RWPE2 (cell line): ENCODE data around the gene SERINC1.

Experiments
- ATAC-seq: fragments of 200-7000 bp; cut with Tn5 transposase; 3 replicates; pipeline ENCODE4 v1.9.1; 2021; ENCODE audit warnings: low read depth
- DNase-seq: peaks from one replicate; pipeline ENCODE4 v3.0.0-alpha.2; 2020; ENCODE audit warnings: low spot score
- H3K27ac ChIP-seq: fragments of 450-650 bp; 2 replicates; pipeline ENCODE4 v1.5.1; 2017; ENCODE audit warnings: mild to moderate bottlenecking; ENCODE audit not compliant: poor library complexity, severe bottlenecking
- H3K27me3 ChIP-seq: fragments of 250-450 bp; sonication (Bioruptor Pico); 2 replicates; pipeline ENCODE4 v1.5.1; 2021; ENCODE audit warnings: mild to moderate bottlenecking, moderate library complexity; ENCODE audit not compliant: insufficient read depth, poor library complexity, severe bottlenecking
- H3K36me3 ChIP-seq: fragments of 250-450 bp; sonication (Bioruptor Pico); 2 replicates; pipeline ENCODE4 v1.5.1; 2020; ENCODE audit warnings: low read depth, mild to moderate bottlenecking, moderate library complexity
- H3K4me1 ChIP-seq: fragments of 250-450 bp; sonication (Bioruptor Pico); 2 replicates; pipeline ENCODE4 v1.5.1; 2021; ENCODE audit warnings: mild to moderate bottlenecking, moderate library complexity; ENCODE audit not compliant: insufficient read depth, poor library complexity, severe bottlenecking
- H3K4me3 ChIP-seq: fragments of 250-450 bp; sonication (Bioruptor Pico); 2 replicates; pipeline ENCODE4 v1.5.1; 2021; ENCODE audit warnings: mild to moderate bottlenecking, moderate library complexity; ENCODE audit not compliant: severe bottlenecking
- H3K9me3 ChIP-seq: fragments of 250-450 bp; sonication (Bioruptor Pico); 2 replicates; pipeline ENCODE4 v1.5.1; 2021; ENCODE audit warnings: mild to moderate bottlenecking, moderate library complexity; ENCODE audit not compliant: severe bottlenecking
- TF ChIP-seq, protein P1 (sequence below): fragments of 450-650 bp; IDR thresholded peaks from one replicate; pipeline ENCODE4 v1.5.1; 2017; ENCODE audit warnings: mild to moderate bottlenecking, moderate library complexity; ENCODE audit not compliant: poor library complexity, severe bottlenecking

SERINC1 gene

GRCh38 chr6:122416825-122417224 lies 54.8 kb downstream of the SERINC1 start:
- H3K36me3 ChIP-seq = peaks cover 82% of the 10 kb centered on the region
- no peaks in the 10 kb centered on the region for H3K27me3 ChIP-seq
- H3K9me3 ChIP-seq = no peaks in the 10 kb centered on the region
- no peak overlapping the region for H3K4me3 ChIP-seq
- H3K4me1 ChIP-seq = no peaks in the 10 kb centered on the region
- TF ChIP-seq, protein P1, sequence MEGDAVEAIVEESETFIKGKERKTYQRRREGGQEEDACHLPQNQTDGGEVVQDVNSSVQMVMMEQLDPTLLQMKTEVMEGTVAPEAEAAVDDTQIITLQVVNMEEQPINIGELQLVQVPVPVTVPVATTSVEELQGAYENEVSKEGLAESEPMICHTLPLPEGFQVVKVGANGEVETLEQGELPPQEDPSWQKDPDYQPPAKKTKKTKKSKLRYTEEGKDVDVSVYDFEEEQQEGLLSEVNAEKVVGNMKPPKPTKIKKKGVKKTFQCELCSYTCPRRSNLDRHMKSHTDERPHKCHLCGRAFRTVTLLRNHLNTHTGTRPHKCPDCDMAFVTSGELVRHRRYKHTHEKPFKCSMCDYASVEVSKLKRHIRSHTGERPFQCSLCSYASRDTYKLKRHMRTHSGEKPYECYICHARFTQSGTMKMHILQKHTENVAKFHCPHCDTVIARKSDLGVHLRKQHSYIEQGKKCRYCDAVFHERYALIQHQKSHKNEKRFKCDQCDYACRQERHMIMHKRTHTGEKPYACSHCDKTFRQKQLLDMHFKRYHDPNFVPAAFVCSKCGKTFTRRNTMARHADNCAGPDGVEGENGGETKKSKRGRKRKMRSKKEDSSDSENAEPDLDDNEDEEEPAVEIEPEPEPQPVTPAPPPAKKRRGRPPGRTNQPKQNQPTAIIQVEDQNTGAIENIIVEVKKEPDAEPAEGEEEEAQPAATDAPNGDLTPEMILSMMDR = no peak
- ATAC-seq (no peak), DNase-seq (no peak)
- H3K27ac ChIP-seq = no peak overlapping the region

GRCh38 chr6:122412001-122412400 lies 59.6 kb downstream of the SERINC1 start:
- no peak for DNase-seq
- Histone ChIP-seq H3K27ac (no peak overlapping the region), H3K27me3 (no peaks in the 10 kb centered on the region), H3K36me3 (peaks cover 40% of the 10 kb centered on the region), H3K9me3 (no peaks in the 10 kb centered on the region), H3K4me1 (peaks cover 9% of the 10 kb centered on the region), H3K4me3 (no peak overlapping the region)
- TF ChIP-seq, protein P1 = no peak
- ATAC-seq = no peak

GRCh38 chr6:122408702-122409458 lies 62.7 kb downstream of the SERINC1 start:
- Histone ChIP-seq H3K27me3 (no peaks in the 10 kb centered on the region), H3K27ac (no peak overlapping the region), H3K4me1 (peaks cover 9% of the 10 kb centered on the region), H3K9me3 (no peaks in the 10 kb centered on the region), H3K36me3 (peaks cover 20% of the 10 kb centered on the region), H3K4me3 (no peak overlapping the region)
- TF ChIP-seq, protein P1 = no peak
- no peak for DNase-seq
- ATAC-seq = no peak

- Histone ChIP-seq H3K27me3 (no peaks in the 10 kb centered on the region), H3K9me3 (no peaks in the 10 kb centered on the region), H3K27ac (no peak overlapping the region), H3K4me3 (no peak overlapping the region), H3K36me3 (peaks cover 14% of the 10 kb centered on the region), H3K4me1 (peaks cover 9% of the 10 kb centered on the region)
- no peak for ATAC-seq
- TF ChIP-seq, protein P1 = no peak
- no peak for DNase-seq
Observed at GRCh38 chr6:122408240-122408639, 63.4 kb downstream of the SERINC1 start.

GRCh38 chr6:122407712-122408111 lies 63.9 kb downstream of the SERINC1 start:
- ATAC-seq (no peak), DNase-seq (no peak)
- no peak overlapping the region for H3K4me3 ChIP-seq
- no peak overlapping the region for H3K27ac ChIP-seq
- peaks cover 9% of the 10 kb centered on the region for H3K4me1 ChIP-seq
- peaks cover 8% of the 10 kb centered on the region for H3K36me3 ChIP-seq
- no peaks in the 10 kb centered on the region for H3K9me3 ChIP-seq
- TF ChIP-seq, protein P1 = no peak
- H3K27me3 ChIP-seq = no peaks in the 10 kb centered on the region
